Measurements from ENCODE around the gene KBTBD12. TPM values are rescaled to one million over a fixed set of nuclear protein-coding genes. Genes with fewer than 3 reads are reported as not detected.
"Not testable (repeated sequence)": the region's sequence is repeated elsewhere in the genome, so short reads cannot be mapped to it uniquely, and the experiment has no call there.

Gene KBTBD12
- total and polyA plus RNA-seq, 9 donors = 7.9 to 18.2 (median 13.9) TPM

GRCh38 chr3:127913841-127914240 is 1.2 kb upstream of the KBTBD12 start:
- not testable (repeated sequence) for H3K4me3 ChIP-seq (ENCODE audit: low read length); H3K36me3 ChIP-seq (ENCODE audit: control insufficient read depth, insufficient read depth, low read length); H3K9me3 ChIP-seq (replicated peaks; ENCODE audit: control insufficient read depth, low read depth, low read length); H3K27ac ChIP-seq (ENCODE audit: low read length); H3K27me3 ChIP-seq (ENCODE audit: control insufficient read depth, insufficient read depth, low read length); DNase-seq
- H3K4me1 ChIP-seq (ENCODE audit: control insufficient read depth, insufficient read depth, low read length) = peaks cover 37% of the 10 kb centered on the region
- WGBS (ENCODE audit: insufficient coverage) = no CpG with 5 or more reads among the region's 2 CpGs

GRCh38 chr3:127914584-127914983 is 448 bp upstream of the KBTBD12 start:
- DNase-seq = no peak
- 60% methylated on average over 1 of the region's 8 CpGs for WGBS (ENCODE audit: insufficient coverage)
- no peaks in the 10 kb centered on the region for H3K36me3 ChIP-seq (ENCODE audit: control insufficient read depth, insufficient read depth, low read length)
- H3K4me3 ChIP-seq (ENCODE audit: low read length) = peak overlapping the region; percentile 49
- peaks cover 37% of the 10 kb centered on the region for H3K4me1 ChIP-seq (ENCODE audit: control insufficient read depth, insufficient read depth, low read length)
- peak overlapping the region; percentile 52 for H3K27ac ChIP-seq (ENCODE audit: low read length)
- no peaks in the 10 kb centered on the region for H3K9me3 ChIP-seq (replicated peaks; ENCODE audit: control insufficient read depth, low read depth, low read length)
- peaks cover 6% of the 10 kb centered on the region for H3K27me3 ChIP-seq (ENCODE audit: control insufficient read depth, insufficient read depth, low read length)

- DNase-seq = no peak
- Histone ChIP-seq H3K27me3 (ENCODE audit: control insufficient read depth, insufficient read depth, low read length) (peaks cover 6% of the 10 kb centered on the region), H3K36me3 (ENCODE audit: control insufficient read depth, insufficient read depth, low read length) (no peaks in the 10 kb centered on the region), H3K4me3 (ENCODE audit: low read length) (peak overlapping the region; percentile 49), H3K27ac (ENCODE audit: low read length) (peak overlapping the region; percentile 83), H3K9me3 (replicated peaks; ENCODE audit: control insufficient read depth, low read depth, low read length) (no peaks in the 10 kb centered on the region), H3K4me1 (ENCODE audit: control insufficient read depth, insufficient read depth, low read length) (peaks cover 23% of the 10 kb centered on the region)
- 77% methylated on average over 6 of the region's 10 CpGs for WGBS (ENCODE audit: insufficient coverage)
These were observed 983 bp downstream of the KBTBD12 start for GRCh38 chr3:127915937-127916493.

- WGBS (ENCODE audit: insufficient coverage) = no CpG with 5 or more reads among the region's 1 CpG
- no peaks in the 10 kb centered on the region for H3K9me3 ChIP-seq (replicated peaks; ENCODE audit: control insufficient read depth, low read depth, low read length)
- no peak for DNase-seq
- H3K27me3 ChIP-seq (ENCODE audit: control insufficient read depth, insufficient read depth, low read length) = no peaks in the 10 kb centered on the region
- no peak overlapping the region for H3K27ac ChIP-seq (ENCODE audit: low read length)
- H3K4me1 ChIP-seq (ENCODE audit: control insufficient read depth, insufficient read depth, low read length) = no peaks in the 10 kb centered on the region
- H3K36me3 ChIP-seq (ENCODE audit: control insufficient read depth, insufficient read depth, low read length) = no peaks in the 10 kb centered on the region
- no peak overlapping the region for H3K4me3 ChIP-seq (ENCODE audit: low read length)
These were observed 5.7 kb downstream of the KBTBD12 start for GRCh38 chr3:127920738-127921137.

GRCh38 chr3:127923611-127924010 is 8.6 kb downstream of the KBTBD12 start:
- H3K36me3 ChIP-seq (ENCODE audit: control insufficient read depth, insufficient read depth, low read length) = no peaks in the 10 kb centered on the region
- H3K9me3 ChIP-seq (replicated peaks; ENCODE audit: control insufficient read depth, low read depth, low read length) = no peaks in the 10 kb centered on the region
- no peak for DNase-seq
- H3K27ac ChIP-seq (ENCODE audit: low read length) = no peak overlapping the region
- no peaks in the 10 kb centered on the region for H3K4me1 ChIP-seq (ENCODE audit: control insufficient read depth, insufficient read depth, low read length)
- no CpG with 5 or more reads among the region's 4 CpGs for WGBS (ENCODE audit: insufficient coverage)
- no peaks in the 10 kb centered on the region for H3K27me3 ChIP-seq (ENCODE audit: control insufficient read depth, insufficient read depth, low read length)
- no peak overlapping the region for H3K4me3 ChIP-seq (ENCODE audit: low read length)

- Histone ChIP-seq H3K27ac (ENCODE audit: low read length) (no peak overlapping the region), H3K27me3 (ENCODE audit: control insufficient read depth, insufficient read depth, low read length) (no peaks in the 10 kb centered on the region), H3K4me3 (ENCODE audit: low read length) (no peak overlapping the region), H3K9me3 (replicated peaks; ENCODE audit: control insufficient read depth, low read depth, low read length) (no peaks in the 10 kb centered on the region), H3K4me1 (ENCODE audit: control insufficient read depth, insufficient read depth, low read length) (no peaks in the 10 kb centered on the region), H3K36me3 (ENCODE audit: control insufficient read depth, insufficient read depth, low read length) (no peaks in the 10 kb centered on the region)
- WGBS (ENCODE audit: insufficient coverage) = 44% methylated on average over 1 of the region's 2 CpGs
- no peak for DNase-seq
These were observed 10.4 kb downstream of the KBTBD12 start for GRCh38 chr3:127925384-127925783.

GRCh38 chr3:127927829-127928604 is 13.0 kb downstream of the KBTBD12 start:
- Histone ChIP-seq H3K27me3 (ENCODE audit: control insufficient read depth, insufficient read depth, low read length) (no peaks in the 10 kb centered on the region), H3K4me1 (ENCODE audit: control insufficient read depth, insufficient read depth, low read length) (no peaks in the 10 kb centered on the region), H3K4me3 (ENCODE audit: low read length) (no peak overlapping the region), H3K27ac (ENCODE audit: low read length) (no peak overlapping the region), H3K36me3 (ENCODE audit: control insufficient read depth, insufficient read depth, low read length) (no peaks in the 10 kb centered on the region), H3K9me3 (replicated peaks; ENCODE audit: control insufficient read depth, low read depth, low read length) (no peaks in the 10 kb centered on the region)
- no peak for DNase-seq
- WGBS (ENCODE audit: insufficient coverage) = 83% methylated on average over 1 of the region's 3 CpGs

GRCh38 chr3:127929818-127930413 is 14.9 kb downstream of the KBTBD12 start:
- Histone ChIP-seq H3K27ac (ENCODE audit: low read length) (no peak overlapping the region), H3K36me3 (ENCODE audit: control insufficient read depth, insufficient read depth, low read length) (no peaks in the 10 kb centered on the region), H3K9me3 (replicated peaks; ENCODE audit: control insufficient read depth, low read depth, low read length) (no peaks in the 10 kb centered on the region), H3K27me3 (ENCODE audit: control insufficient read depth, insufficient read depth, low read length) (no peaks in the 10 kb centered on the region), H3K4me1 (ENCODE audit: control insufficient read depth, insufficient read depth, low read length) (no peaks in the 10 kb centered on the region), H3K4me3 (ENCODE audit: low read length) (no peak overlapping the region)
- no CpG with 5 or more reads among the region's 5 CpGs for WGBS (ENCODE audit: insufficient coverage)
- DNase-seq = no peak

- no peaks in the 10 kb centered on the region for H3K27me3 ChIP-seq (ENCODE audit: control insufficient read depth, insufficient read depth, low read length)
- no peak overlapping the region for H3K4me3 ChIP-seq (ENCODE audit: low read length)
- no CpG with 5 or more reads among the region's 1 CpG for WGBS (ENCODE audit: insufficient coverage)
- H3K36me3 ChIP-seq (ENCODE audit: control insufficient read depth, insufficient read depth, low read length) = no peaks in the 10 kb centered on the region
- no peak overlapping the region for H3K27ac ChIP-seq (ENCODE audit: low read length)
- DNase-seq = no peak
- no peaks in the 10 kb centered on the region for H3K9me3 ChIP-seq (replicated peaks; ENCODE audit: control insufficient read depth, low read depth, low read length)
- no peaks in the 10 kb centered on the region for H3K4me1 ChIP-seq (ENCODE audit: control insufficient read depth, insufficient read depth, low read length)
These were observed 18.4 kb downstream of the KBTBD12 start for GRCh38 chr3:127933396-127933795.

- no peak for DNase-seq
- Histone ChIP-seq H3K4me3 (ENCODE audit: low read length) (no peak overlapping the region), H3K9me3 (replicated peaks; ENCODE audit: control insufficient read depth, low read depth, low read length) (no peaks in the 10 kb centered on the region), H3K27ac (ENCODE audit: low read length) (no peak overlapping the region), H3K27me3 (ENCODE audit: control insufficient read depth, insufficient read depth, low read length) (no peaks in the 10 kb centered on the region), H3K4me1 (ENCODE audit: control insufficient read depth, insufficient read depth, low read length) (no peaks in the 10 kb centered on the region), H3K36me3 (ENCODE audit: control insufficient read depth, insufficient read depth, low read length) (no peaks in the 10 kb centered on the region)
- no CpG with 5 or more reads among the region's 4 CpGs for WGBS (ENCODE audit: insufficient coverage)
These were observed 23.8 kb downstream of the KBTBD12 start for GRCh38 chr3:127938800-127939199.

All from muscle of leg (tissue), 11 donors.